GM19324 (cell line): ENCODE data around the gene TCF7L2.

Source experiments
- ATAC-seq: cut with Tn5 transposase; IDR thresholded peaks from one replicate; pipeline ENCODE4 v1.9.1; 2021; ENCODE audit warnings: mild to moderate bottlenecking, moderate library complexity; ENCODE audit not compliant: unreplicated experiment, low FRiP score

TCF7L2 gene

DNA sequence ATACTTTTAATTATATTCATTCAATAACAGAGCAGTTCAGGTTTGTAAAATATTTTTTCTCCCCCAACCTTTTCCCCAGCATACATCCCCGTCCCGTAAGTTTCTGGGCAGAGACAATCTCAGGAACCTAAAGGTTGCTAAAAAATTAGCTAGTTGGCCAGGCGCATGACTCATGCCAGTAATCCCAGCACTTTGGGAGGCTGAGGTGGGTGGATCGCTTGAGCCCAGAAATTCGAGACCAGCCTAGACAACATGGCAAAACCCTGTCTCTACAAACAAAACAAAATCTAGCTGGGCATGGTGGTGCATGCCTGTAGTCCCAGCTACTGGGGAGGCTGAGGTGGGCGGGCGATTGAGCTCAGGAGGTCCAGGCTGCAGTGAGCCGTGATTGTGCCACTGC, 40.2 kb downstream of the TCF7L2 start:
- no peak for ATAC-seq

DNA sequence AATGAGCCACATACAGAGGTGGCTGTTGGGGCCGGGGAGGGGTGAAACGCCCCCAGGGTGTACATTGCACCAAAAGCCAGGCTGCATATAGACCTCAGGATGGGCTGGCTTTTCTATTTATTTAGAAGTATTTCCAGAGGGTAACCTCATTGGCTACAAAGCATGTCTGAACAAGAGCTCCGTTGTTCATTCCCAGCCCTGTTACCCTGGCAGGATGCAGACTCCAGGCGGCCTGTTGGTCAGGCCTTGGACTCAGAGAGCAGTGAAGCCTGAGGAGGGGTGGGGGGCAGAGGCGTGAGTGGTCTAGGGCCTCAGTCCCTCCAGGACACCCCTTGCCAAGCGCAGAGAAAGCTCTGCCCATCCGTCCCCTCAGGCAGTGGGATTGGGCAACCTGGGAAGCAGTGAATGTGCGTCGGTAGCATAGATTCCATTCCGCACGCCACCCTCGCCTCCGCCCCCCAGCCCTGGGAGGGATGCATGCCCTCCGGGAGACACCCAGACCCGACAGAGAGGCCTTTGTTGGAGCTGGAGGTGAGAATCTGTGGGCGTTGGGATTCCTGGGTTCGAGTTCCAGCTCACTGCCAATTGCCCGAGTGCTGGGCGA, 41.9 kb downstream of the TCF7L2 start:
- ATAC-seq = no peak

DNA sequence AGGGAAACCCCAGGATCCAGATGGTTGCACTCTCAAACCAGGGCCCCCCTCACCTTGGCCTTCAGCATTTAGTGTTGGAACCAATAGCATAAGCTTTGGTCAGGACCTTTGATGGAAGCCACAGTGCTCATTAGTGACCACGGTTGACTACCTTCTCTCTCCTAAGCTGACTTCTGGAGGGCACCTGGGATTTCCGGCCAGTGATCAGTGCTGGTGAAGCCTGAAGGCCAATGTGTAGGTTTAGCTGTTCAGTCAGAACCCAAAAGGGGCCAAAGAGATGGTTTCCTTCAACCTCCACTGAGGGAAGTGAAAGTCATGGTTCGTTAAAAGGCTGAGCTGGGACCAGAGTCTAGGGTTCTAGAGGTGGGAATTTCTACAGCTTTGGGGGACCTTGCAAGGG, 46.4 kb downstream of the TCF7L2 start:
- ATAC-seq = no peak

DNA sequence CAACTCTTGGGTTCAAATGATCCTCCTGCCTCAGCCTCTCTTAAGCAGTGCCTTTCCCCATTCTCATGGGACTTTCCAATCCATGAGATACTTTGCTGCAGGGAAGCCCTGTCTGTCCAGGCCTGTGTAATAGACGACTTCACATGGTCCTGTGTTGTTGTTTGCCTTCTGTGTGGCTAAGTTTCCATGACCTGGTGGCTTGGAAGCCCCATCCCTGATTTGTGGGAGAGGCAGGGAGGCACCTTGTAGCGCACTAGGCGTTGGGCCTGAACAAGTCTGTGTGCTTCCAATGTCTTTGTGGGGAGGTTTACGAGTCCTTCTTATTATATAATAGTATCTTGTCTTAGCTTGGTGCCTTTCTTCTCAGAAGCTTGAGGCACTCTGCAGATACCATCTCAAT, 49.1 kb downstream of the TCF7L2 start:
- ATAC-seq = no peak

DNA sequence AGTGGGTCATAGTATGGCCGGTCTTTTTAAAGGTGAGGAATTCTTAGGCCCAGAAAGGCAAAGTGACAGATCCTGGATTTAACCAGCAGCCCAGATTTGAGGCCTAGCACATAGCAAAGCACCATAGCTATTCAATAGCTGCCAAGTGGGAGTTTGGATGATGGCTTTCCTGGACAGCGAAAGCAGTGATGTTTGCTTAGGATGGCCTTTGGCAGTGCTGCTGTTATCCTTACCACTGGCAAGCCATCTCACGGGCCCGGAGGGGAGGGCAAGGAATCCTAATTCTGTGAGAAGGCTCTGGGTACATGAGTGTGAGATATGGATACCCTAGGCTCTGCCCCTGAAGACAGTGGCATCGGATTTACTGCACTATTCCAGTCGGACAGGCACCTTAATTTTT, 50.4 kb downstream of the TCF7L2 start:
- no peak for ATAC-seq

DNA sequence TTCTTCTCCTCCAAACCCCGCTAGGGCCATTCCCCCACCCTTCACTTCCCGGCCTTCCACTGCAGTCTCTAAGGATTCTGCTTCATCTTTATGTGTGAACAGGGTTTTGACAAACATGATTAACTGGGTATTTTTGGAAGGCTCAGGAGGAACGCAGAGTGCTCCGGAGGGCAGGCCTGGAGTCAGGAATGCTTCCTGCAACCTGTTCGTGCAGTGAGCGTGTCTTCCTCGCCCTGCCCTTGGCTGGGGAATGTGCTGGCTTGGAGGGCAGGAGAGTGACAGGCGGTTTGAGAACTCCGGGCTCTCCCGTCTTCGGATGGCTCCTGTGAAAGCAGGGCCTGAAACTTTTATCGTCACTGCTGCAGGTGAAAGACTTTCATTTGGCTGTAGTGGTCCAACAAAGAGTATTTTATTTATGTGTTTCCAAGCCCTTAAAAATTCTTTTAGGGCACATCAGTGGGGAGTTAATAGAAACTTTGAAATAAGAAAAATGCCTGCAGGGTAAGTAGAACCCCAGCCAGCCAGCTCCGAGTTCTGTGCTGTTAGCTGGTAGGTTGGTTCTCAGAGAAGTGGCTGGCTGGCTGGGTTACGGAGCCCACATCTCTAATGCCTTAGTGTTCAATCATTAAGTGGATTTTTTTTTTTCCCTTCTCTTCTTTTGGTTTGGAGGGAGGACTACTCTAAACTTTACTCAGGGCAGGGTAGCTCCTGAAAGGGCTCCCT, 51.0 kb downstream of the TCF7L2 start:
- ATAC-seq = no peak

DNA sequence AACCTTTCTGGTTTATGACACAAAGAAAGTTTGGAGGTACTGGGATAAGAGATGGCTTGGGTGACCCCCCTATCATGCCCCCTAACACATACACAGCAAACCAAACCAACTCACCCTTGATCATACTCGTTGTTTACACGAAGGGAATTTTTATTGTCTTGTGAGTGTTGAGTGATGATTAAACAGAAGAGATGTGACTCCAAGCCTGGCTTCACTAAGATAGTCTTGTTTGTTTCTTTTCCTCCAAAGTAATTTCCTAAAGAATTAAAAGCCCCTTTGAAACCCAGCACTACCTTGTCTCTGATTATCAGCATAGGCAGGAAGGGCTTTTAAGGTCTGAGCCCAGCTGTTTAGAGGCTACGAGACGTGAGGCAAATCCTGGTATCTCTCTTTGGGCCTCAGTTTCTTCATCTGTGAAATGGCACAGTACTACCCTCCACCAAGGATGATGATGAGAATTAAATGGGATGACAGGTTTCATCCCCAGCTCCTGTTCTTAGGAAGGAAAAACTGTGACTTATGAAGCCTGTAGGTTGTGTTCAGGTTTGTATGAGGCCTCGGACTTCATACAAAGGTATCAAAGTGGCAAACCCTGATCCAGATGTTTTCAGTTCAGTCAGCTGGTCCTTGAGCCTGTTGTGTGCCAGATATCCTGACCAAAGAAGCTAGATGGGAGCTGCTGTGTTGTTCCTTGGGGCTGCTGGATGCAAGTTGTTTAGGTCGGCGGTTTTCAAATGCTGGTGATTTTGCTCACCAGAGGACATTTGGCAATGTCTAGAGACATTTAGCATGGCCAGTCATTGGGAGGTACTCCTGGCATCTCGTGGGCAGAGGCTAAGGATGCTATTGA, 51.8 kb downstream of the TCF7L2 start:
- ATAC-seq = no peak

DNA sequence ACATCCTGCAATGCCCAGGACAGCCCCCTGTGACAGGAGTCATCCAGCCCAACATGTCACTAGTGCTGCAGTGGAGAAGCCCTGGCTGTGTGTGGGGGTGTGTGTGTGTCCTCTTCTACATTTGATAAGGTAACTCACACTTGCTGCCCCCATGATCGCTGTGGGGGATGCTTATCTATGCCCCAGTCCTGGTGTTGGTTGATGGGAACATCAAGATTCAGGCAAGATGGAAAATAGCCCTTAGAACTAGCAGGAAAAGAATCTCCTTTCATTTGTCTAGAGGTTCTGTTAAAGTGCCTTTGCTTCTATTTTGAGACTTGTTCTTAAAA, 52.4 kb downstream of the TCF7L2 start:
- no peak for ATAC-seq

DNA sequence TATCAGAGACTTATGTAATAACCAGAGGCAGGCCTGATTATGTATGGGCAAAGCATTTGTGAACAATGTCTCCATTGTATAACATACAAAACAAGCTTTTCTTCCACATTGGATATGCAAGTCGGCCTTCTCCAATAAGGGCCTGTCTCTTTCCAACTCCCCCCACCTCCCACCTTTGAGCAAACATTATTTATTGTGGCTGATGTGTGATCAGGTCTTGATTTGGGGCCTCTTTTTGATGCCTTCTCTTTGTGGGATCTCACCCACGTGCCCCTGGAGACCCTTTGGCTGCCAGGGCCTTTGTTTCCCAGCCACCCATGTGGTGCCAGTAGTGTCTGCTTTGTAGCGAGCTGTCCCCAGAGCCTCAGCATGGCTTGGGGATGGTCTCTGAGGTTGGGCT, 53.0 kb downstream of the TCF7L2 start:
- no peak for ATAC-seq

DNA sequence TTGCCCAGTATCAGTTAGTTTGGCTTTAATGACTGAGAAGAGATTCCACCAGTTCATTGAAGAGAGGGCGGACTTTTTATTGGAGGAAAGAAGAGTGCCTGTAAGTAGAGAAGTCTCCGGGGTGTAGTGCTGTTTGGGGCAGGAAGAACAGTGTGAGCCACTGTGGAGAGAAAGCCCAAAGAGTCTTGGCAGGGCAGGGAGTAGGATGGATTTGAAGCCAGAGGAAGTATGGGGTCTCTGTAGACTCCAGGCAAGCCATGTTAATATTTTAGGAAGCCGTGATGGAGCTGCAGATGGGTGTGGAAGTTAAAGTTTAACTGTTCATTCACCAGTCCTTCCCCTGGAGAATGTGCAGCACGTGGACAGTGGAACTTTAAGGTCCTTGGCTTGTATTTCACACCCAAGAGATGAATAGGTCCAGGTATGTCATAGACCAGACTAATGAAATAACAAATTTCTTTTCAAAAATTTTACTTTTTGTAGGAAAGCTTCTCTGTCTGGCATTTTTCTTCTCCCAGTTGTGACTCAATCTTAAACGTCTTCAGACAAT, 54.1 kb downstream of the TCF7L2 start:
- ATAC-seq = no peak

DNA sequence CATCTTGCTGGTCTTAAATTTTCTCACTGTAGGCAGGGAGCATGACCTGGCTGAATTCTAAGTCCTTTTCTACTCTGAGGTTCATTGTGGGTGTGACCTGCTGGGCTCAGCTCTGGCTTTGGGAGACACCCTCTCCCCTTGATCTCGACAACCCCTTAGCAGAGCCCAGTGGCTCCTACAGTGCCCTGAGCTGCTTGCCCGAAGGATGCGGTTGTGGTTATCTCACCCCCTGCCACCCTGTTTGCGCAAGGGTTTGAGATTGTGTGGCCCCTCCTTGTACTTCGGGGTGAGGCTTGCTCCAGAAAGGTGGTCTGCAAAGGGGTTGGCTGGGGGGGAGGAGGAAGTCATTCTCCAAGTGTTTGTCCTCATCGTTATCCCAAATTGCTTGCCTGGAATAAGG, 55.3 kb downstream of the TCF7L2 start:
- ATAC-seq = no peak

DNA sequence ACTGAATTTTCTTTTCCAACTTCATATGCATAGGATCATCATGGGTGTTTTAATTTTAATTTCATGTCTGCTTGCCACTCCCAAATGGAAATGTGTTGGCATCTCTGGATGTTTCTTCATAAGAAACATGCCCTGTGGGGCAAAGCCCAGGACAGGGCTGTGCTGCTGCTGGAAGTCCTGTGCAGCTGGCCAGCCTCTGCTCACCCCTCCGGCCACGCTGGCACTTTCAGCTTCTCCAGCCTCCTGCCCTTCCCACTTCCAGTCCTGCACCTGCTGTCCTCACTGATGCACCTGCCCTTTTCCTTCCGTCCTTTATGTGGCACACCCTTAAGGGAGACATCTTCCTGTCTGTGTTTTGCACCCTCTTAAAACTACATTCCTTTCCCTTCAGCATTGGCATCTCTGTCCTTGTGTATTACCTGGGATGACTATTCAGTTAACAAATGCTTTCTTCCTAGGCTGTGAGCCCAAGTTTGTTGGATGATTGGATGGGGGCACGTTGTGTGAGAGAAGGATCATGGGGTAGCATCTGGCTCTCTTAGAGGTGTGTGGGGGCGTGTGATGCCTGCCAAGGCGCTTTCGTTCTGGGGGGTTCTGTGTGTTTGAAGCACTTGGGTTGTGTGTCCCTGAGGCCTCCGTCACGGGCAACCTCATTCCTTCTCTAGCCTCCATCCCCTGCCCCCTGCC, 56.8 kb downstream of the TCF7L2 start:
- ATAC-seq = no peak

DNA sequence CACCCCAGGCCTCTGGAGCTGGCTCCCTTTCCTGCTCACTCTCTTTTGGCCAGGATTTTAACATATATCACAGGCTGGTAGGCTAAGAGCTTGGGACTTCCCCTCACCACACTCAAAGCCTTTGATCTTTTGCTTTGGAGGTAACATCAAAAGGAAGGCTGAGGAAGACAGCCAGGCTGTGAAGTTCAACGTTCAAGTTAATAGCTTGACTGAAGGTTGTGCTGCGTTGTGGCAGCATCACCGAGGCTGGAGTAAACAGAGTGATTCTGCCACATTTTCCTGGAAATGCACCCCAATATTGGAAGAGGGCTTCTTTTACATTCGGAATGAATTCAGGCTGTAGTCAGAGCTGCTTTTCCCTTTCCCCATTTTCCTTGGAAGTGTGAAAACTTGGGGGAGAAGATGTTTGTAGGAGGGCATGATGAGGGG, 57.3 kb downstream of the TCF7L2 start:
- no peak for ATAC-seq

DNA sequence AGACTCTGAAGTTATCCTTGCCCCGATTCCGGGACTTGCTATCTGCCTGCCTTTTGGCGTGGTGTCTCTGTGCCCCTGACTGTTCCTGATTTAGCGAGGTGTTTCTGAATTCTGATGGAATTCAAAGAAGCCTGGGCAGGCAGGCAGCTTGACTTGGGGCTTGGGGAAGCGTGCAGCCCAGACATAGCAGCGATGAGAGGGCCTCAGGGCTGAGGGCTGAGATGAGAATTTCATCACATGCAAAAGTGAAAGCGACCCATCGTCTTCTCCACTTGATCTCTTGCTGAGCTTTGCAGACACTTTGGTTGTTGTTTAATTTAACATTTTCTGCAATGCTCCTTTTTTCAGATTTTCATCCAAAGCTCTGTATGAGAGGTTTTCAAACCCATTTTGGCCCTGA, 57.8 kb downstream of the TCF7L2 start:
- ATAC-seq = no peak

DNA sequence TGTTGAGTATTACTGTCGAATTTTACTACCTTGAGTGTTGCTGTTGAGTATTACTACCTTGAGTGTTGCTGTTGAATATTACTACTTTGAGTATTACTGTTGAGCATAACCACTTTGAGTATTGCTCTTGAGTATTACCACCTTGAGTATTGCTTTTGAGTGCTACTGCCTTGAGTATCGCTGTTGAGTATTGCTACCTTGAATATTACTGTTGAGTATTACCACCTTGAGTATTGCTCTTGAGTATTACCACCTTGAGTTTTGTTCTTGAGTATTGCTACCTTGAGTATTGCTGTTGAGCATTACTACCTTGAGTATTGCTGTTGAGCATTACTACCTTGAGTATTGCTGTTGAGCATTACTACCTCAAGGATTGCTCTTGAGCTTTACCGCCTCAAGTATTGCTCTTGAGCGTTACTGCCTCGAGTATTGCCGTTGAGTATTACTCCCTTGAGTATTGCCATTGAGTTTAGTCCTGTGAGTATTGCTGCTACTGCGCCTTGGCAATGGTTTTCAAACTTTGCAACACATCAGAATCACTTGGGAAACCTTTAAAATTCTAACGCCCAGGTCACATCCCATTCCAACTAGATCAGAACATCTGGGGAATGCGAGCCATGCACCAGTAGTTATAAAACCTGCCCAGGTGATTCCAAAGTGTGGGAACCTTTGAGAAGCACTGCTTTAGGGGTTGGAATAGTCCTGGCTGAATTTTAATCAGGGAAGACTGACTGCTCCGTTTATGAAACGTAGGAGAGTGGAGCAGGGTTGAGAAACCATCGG, 61.7 kb downstream of the TCF7L2 start:
- ATAC-seq = no peak

DNA sequence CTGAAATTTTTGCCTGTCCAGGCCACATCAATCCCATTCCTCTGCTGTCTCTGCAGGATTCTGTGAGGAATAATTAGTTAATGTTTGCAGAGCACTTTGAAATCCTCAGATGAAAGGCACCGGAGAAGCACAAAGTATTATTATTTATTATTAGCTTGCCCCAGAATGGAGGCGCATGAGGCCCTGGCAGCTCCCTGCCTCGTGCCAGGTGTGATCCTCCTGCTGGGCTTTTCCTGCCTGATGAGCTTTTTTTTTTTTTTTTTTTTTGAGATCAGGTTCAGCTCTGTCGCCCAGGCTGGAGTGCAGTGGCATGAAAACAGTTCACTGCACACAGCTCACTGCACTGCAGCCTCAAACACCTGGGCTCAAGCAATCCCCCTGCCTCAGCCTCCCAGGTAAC, 65.2 kb downstream of the TCF7L2 start:
- no peak for ATAC-seq

DNA sequence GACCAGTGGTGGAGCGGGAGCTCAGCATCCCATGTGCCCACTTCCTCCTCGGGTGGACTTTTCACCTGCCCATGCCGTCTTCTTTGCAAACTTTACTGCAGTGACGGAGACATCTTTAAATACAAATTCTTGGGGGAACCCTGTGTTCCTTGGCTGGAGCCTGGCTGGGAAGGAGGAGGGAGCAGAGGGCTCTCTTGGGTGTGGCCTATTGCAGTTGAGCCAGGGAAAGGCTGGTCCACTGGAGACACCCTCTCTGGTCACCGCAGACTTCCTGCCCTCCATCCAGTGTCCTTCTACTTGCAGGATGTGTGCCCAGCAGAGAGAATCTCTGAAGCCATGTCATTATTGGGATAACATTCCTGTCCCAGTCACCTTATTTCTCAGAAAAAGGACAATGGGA, 67.3 kb downstream of the TCF7L2 start:
- ATAC-seq = no peak

DNA sequence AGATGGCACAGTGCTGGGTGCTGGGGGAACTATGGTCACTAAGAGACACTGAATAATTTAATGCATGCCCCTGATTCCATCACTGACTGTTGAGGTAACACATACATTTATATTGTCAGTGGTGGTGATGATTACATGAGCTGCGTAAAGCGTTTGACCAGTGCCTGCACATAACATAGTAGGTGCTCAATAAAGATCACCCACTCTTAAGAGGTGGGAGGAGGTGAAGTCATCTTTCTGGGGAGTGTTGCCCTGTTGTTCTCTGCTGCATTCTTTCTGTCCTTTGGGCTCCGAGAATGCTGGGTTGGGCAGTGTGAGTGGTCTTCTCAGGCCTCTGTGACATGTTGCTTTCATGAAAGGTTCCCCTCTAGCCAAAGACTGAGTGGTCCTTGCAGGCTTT, 68.0 kb downstream of the TCF7L2 start:
- no peak for ATAC-seq

DNA sequence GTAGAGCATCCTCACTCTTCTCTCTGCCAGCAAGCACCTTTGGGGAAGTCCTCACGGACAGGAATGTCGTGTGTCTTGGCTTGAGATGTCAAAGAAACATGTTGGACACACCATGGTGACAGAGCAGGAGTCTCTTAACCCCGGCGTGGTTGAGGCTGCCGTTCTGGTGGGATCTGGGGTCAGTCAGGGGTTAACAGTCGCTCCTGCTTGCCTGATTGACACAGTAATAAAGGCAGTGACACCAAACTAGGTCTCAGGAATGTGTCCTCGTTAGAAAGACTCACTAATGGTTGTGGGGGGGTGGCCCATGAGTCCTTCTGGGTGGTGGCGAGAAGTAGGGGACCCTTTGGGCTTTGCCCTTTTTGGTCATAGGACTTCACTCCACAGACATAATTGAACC, 69.0 kb downstream of the TCF7L2 start:
- ATAC-seq = no peak
